ENCODE data around the gene DSEL. TPM values are rescaled to one million over a fixed set of nuclear protein-coding genes. Genes with fewer than 3 reads are reported as not detected.

The DSEL gene
- total and polyA plus RNA-seq, 2 donors (not counting 1 experiment from before 2014, with no cell fraction given), result 0.10 to 0.37 TPM

DNA sequence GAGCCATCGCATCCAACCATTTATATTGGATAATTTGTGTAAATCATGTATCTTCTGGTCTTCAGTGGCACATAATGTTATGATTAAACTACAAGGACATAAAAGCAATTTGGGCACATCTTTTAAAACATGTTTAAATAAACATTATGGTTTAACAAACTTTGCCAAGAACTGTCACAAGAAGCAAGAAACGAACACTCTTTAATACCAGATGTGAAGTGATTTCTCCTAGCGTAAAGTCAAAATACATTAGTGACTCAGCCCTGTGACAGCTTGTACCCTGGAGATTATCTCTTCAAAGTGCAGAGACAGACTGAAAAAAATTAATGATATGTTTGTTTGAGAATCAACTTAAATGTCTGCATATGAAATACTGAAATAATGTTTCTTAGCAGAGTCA, 39.9 kb downstream of the DSEL start:
- Histone ChIP-seq H3K27ac (ENCODE audit: low read length in 2 of 2) (no peak overlapping the region), H3K36me3 (replicated peaks in 1 of 2; ENCODE audit: control extremely low read depth in 1 of 2, control insufficient read depth in 1 of 2, extremely low read depth in 1 of 2, insufficient read depth in 2 of 2, low read length in 1 of 2) (no peaks in the 10 kb centered on the region), H3K27me3 (replicated peaks in 1 of 4; ENCODE audit: control extremely low read depth in 1 of 4, control insufficient read depth in 3 of 4, insufficient read depth in 4 of 4, low read length in 3 of 4) (no peaks in the 10 kb centered on the region), H3K9me3 (ENCODE audit: control extremely low read depth in 1 of 3, control insufficient read depth in 2 of 3, insufficient read depth in 1 of 3, low read length in 2 of 3) (no peaks in the 10 kb centered on the region), H4K20me1 (ENCODE audit: control insufficient read depth, insufficient read depth, low read length, poor library complexity, severe bottlenecking) (no peaks in the 10 kb centered on the region), H2AFZ (ENCODE audit: insufficient read depth, low read depth, low read length, poor library complexity, severe bottlenecking) (no peak overlapping the region), H3K4me2 (replicated peaks; ENCODE audit: low read depth, low read length, poor library complexity, severe bottlenecking) (no peak overlapping the region), H3K79me2 (ENCODE audit: control insufficient read depth, insufficient read depth, low read length) (no peaks in the 10 kb centered on the region), H3K9ac (ENCODE audit: low read length) (no peak overlapping the region), H3K4me1 (ENCODE audit: control insufficient read depth in 2 of 2, insufficient read depth in 2 of 2, low read length in 2 of 2) (no peaks in the 10 kb centered on the region), H3K4me3 (ENCODE audit: control extremely low read depth in 1 of 5, extremely low read depth in 1 of 5, insufficient read depth in 1 of 5, low read depth in 2 of 5, low read length in 4 of 5) (no peak overlapping the region)
- Mint-ChIP-seq H3K4me1 (no peaks in the 10 kb centered on the region), H3K27me3 (no peaks in the 10 kb centered on the region), H3K9me3 (ENCODE audit: insufficient read depth) (no peaks in the 10 kb centered on the region), H3K27ac (no peak overlapping the region), H3K4me3 (no peak overlapping the region)
- WGBS (ENCODE audit: insufficient coverage), result no CpG with 5 or more reads among the region's 3 CpGs
- POLR2A ChIA-PET, result no interaction called here
- intact Hi-C loops (cut with micrococcal nuclease), result no loop called here
- DNase-seq, result no peak
- TF ChIP-seq, protein P1, sequence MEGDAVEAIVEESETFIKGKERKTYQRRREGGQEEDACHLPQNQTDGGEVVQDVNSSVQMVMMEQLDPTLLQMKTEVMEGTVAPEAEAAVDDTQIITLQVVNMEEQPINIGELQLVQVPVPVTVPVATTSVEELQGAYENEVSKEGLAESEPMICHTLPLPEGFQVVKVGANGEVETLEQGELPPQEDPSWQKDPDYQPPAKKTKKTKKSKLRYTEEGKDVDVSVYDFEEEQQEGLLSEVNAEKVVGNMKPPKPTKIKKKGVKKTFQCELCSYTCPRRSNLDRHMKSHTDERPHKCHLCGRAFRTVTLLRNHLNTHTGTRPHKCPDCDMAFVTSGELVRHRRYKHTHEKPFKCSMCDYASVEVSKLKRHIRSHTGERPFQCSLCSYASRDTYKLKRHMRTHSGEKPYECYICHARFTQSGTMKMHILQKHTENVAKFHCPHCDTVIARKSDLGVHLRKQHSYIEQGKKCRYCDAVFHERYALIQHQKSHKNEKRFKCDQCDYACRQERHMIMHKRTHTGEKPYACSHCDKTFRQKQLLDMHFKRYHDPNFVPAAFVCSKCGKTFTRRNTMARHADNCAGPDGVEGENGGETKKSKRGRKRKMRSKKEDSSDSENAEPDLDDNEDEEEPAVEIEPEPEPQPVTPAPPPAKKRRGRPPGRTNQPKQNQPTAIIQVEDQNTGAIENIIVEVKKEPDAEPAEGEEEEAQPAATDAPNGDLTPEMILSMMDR (IDR thresholded peaks at IDR 0.05), result no peak
- TF ChIP-seq EZH2 (IDR thresholded peaks at IDR 0.05; ENCODE audit: borderline replicate concordance, insufficient read depth, low read depth, low read length, poor library complexity, severe bottlenecking), result no peak
- no peak for ATAC-seq (ENCODE audit: low read depth)
- CTCF ChIA-PET, result no interaction called here

DNA sequence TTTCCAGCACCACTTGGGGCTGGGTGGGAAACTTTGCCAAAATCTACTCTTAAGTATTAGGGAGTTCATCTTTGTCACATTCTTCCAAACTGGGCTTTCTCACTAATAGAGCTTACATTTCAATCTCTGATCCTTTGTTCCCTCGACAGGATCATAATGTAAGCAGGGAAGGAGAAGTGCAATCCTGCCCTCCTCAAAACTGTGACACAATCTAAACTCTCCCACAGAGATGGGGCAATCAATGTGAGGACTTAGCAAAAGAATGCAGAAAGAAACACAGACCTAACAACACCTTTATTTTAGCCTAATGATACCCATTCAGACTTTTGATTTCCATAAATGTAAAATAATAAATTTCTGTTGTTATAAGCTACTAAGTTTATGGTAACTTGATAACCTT, 40.8 kb downstream of the DSEL start:
- Mint-ChIP-seq H3K4me3 (no peak overlapping the region), H3K9me3 (ENCODE audit: insufficient read depth) (no peaks in the 10 kb centered on the region), H3K4me1 (no peaks in the 10 kb centered on the region), H3K27me3 (no peaks in the 10 kb centered on the region), H3K27ac (no peak overlapping the region)
- H3K4me1 ChIP-seq (ENCODE audit: control insufficient read depth in 2 of 2, insufficient read depth in 2 of 2, low read length in 2 of 2), result no peaks in the 10 kb centered on the region
- CTCF ChIA-PET, result no interaction called here
- H3K9ac ChIP-seq (ENCODE audit: low read length), result no peak overlapping the region
- no peaks in the 10 kb centered on the region for H3K79me2 ChIP-seq (ENCODE audit: control insufficient read depth, insufficient read depth, low read length)
- POLR2A ChIA-PET, result no interaction called here
- 57% methylated on average over 1 of the region's 1 CpG for WGBS (ENCODE audit: insufficient coverage)
- H3K9me3 ChIP-seq (ENCODE audit: control extremely low read depth in 1 of 3, control insufficient read depth in 2 of 3, insufficient read depth in 1 of 3, low read length in 2 of 3), result no peaks in the 10 kb centered on the region
- no peaks in the 10 kb centered on the region for H3K36me3 ChIP-seq (replicated peaks in 1 of 2; ENCODE audit: control extremely low read depth in 1 of 2, control insufficient read depth in 1 of 2, extremely low read depth in 1 of 2, insufficient read depth in 2 of 2, low read length in 1 of 2)
- no peak overlapping the region for H3K4me2 ChIP-seq (replicated peaks; ENCODE audit: low read depth, low read length, poor library complexity, severe bottlenecking)
- no peak for DNase-seq
- intact Hi-C loops (cut with micrococcal nuclease), result no loop called here
- H4K20me1 ChIP-seq (ENCODE audit: control insufficient read depth, insufficient read depth, low read length, poor library complexity, severe bottlenecking), result no peaks in the 10 kb centered on the region
- ATAC-seq (ENCODE audit: low read depth), result no peak
- H3K4me3 ChIP-seq (ENCODE audit: control extremely low read depth in 1 of 5, extremely low read depth in 1 of 5, insufficient read depth in 1 of 5, low read depth in 2 of 5, low read length in 4 of 5), result no peak overlapping the region
- H2AFZ ChIP-seq (ENCODE audit: insufficient read depth, low read depth, low read length, poor library complexity, severe bottlenecking), result no peak overlapping the region
- H3K27me3 ChIP-seq (replicated peaks in 1 of 4; ENCODE audit: control extremely low read depth in 1 of 4, control insufficient read depth in 3 of 4, insufficient read depth in 4 of 4, low read length in 3 of 4), result no peaks in the 10 kb centered on the region
- TF ChIP-seq, protein P1 (IDR thresholded peaks at IDR 0.05), result no peak
- TF ChIP-seq EZH2 (IDR thresholded peaks at IDR 0.05; ENCODE audit: borderline replicate concordance, insufficient read depth, low read depth, low read length, poor library complexity, severe bottlenecking), result no peak
- H3K27ac ChIP-seq (ENCODE audit: low read length in 2 of 2), result no peak overlapping the region
